Body of pancreas (tissue), 4 donors: ENCODE measurements around the gene LHX3.

Source experiments
- CTCF ChIP-seq, 7 experiments: fragments of 450-650 bp in 4 of 7; fragments of 200-600 bp in 3 of 7; sonication (generic) in 3 of 7; IDR thresholded peaks; one replicate each; pipeline ENCODE4 v1.5.1; 2016 to 2019; ENCODE audit warnings: antibody characterized with exemption in 7 of 7
- POLR2A ChIP-seq, 3 donors: fragments of 450-650 bp; IDR thresholded peaks; one replicate each; pipeline ENCODE4 v1.6.1; 2016; ENCODE audit warnings: antibody characterized with exemption in 3 of 3, mild to moderate bottlenecking in 2 of 3

GRCh38 chr9:136243631-136244030, 38.7 kb upstream of the LHX3 start:
- no peak for TF ChIP-seq CTCF (IDR thresholded peaks at IDR 0.05)
- no peak for TF ChIP-seq POLR2A (IDR thresholded peaks at IDR 0.05)
